SK-N-SH (cell line): Measurements from ENCODE around the gene TTC9C. TPM values are rescaled to one million over a fixed set of nuclear protein-coding genes. Genes with fewer than 3 reads are reported as not detected.

ENCODE experiments used
- CTCF ChIA-PET: fragments of 300-600, 350-600 bp; formaldehyde crosslinking; extraction: SDS; loops from one replicate; lab custom pipeline; 2021; lab: Yijun Ruan, JAX
- POLR2A ChIA-PET: fragments of 350-600 bp; sonication (Branson Sonifier 250); formaldehyde crosslinking; extraction: SDS; loops from one replicate; lab custom pipeline; 2020; ENCODE audit warnings: antibody characterized with exemption, inconsistent platforms; lab: Yijun Ruan, JAX
- DNase-seq: peaks from one replicate; pipeline ENCODE4 v3.0.0; 2012
- H2AFZ ChIP-seq: fragments of 200-600 bp; sonication (generic); 2 replicates; pipeline ENCODE4 v1.8.1; 2016; ENCODE audit warnings: antibody characterized with exemption, mild to moderate bottlenecking, low read depth
- H3F3A ChIP-seq: fragments of 200-600 bp; sonication (generic); replicated peaks from 2 replicates; pipeline ENCODE3; 2016; ENCODE audit warnings: antibody characterized with exemption, mild to moderate bottlenecking; ENCODE audit not compliant: insufficient read depth
- H3K27ac ChIP-seq, 2 experiments: fragments of 200-500 bp in 1 of 2; fragments of 200-600 bp in 1 of 2; sonication (Bioruptor generic) in 1 of 2; sonication (generic), shearing (Covaris generic) in 1 of 2; 2 replicates each; pipeline versions ENCODE4 v1.5.1 to v1.6.1; 2014 to 2016; ENCODE audit warnings: low read depth in 2 of 2, inconsistent platforms in 1 of 2, low read length in 1 of 2, mild to moderate bottlenecking in 1 of 2, mixed read lengths in 1 of 2
- H3K27me3 ChIP-seq: fragments of 200-600 bp; sonication (generic), shearing (Covaris generic); 2 replicates; pipeline ENCODE4 v1.6.1; 2016; ENCODE audit warnings: mixed run types; ENCODE audit not compliant: insufficient read depth
- H3K36me3 ChIP-seq, 2 experiments: fragments of 200-500 bp in 1 of 2; fragments of 200-600 bp in 1 of 2; sonication (Bioruptor generic) in 1 of 2; sonication (generic) in 1 of 2; replicated peaks in 1 of 2; 2 replicates each; pipeline versions ENCODE3 to v1.5.1; 2014 to 2016; ENCODE audit warnings: low read length in 1 of 2, mild to moderate bottlenecking in 1 of 2; ENCODE audit not compliant: insufficient read depth in 2 of 2, control insufficient read depth in 1 of 2
- H3K4me1 ChIP-seq, 2 experiments: fragments of 200-500 bp in 1 of 2; fragments of 200-600 bp in 1 of 2; sonication (Bioruptor generic) in 1 of 2; sonication (generic), shearing (Covaris generic) in 1 of 2; 2 replicates each; pipeline versions ENCODE4 v1.5.1 to v1.6.1; 2014 to 2016; ENCODE audit warnings: low read depth in 1 of 2, low read length in 1 of 2, mixed run types in 1 of 2; ENCODE audit not compliant: insufficient read depth in 2 of 2, control insufficient read depth in 1 of 2
- H3K4me2 ChIP-seq: fragments of 200-600 bp; sonication (generic), shearing (Covaris generic); 2 replicates; pipeline ENCODE4 v1.6.1; 2017; ENCODE audit warnings: mixed run types
- H3K4me3 ChIP-seq, 2 experiments: fragments of 200-500 bp in 1 of 2; fragments of 200-600 bp in 1 of 2; sonication (Bioruptor generic) in 1 of 2; sonication (generic), shearing (Covaris generic) in 1 of 2; 2 replicates each; pipeline versions ENCODE4 v1.5.1 to v1.8.1; 2014 to 2016; ENCODE audit warnings: low read depth in 2 of 2, inconsistent platforms in 1 of 2, low read length in 1 of 2, mild to moderate bottlenecking in 1 of 2, mixed read lengths in 1 of 2, moderate library complexity in 1 of 2
- H3K79me2 ChIP-seq: fragments of 200-600 bp; sonication (generic); 2 replicates; pipeline ENCODE4 v1.8.1; 2017; ENCODE audit warnings: mild to moderate bottlenecking; ENCODE audit not compliant: insufficient read depth
- H3K9ac ChIP-seq: fragments of 200-600 bp; sonication (generic); 2 replicates; pipeline ENCODE4 v1.6.1; 2017; ENCODE audit warnings: mixed run types
- H3K9me2 ChIP-seq: fragments of 200-600 bp; sonication (generic); 2 replicates; pipeline ENCODE4 v1.6.1; 2017; ENCODE audit warnings: mixed run types
- H3K9me3 ChIP-seq: fragments of 200-600 bp; sonication (generic); 2 replicates; pipeline ENCODE4 v1.6.1; 2017; ENCODE audit warnings: mixed run types, mild to moderate bottlenecking, moderate library complexity
- H4K20me1 ChIP-seq: fragments of 200-600 bp; sonication (generic); 2 replicates; pipeline ENCODE4 v1.6.1; 2017; ENCODE audit warnings: mild to moderate bottlenecking, mixed run types; ENCODE audit not compliant: insufficient read depth
- ELF1 ChIP-seq: IDR thresholded peaks from 2 replicates; pipeline ENCODE4 v1.4.0; 2012
- GABPA ChIP-seq: IDR thresholded peaks from 2 replicates; pipeline ENCODE4 v1.4.0; 2012; ENCODE audit warnings: low read depth, mild to moderate bottlenecking
- MEF2A ChIP-seq: IDR thresholded peaks from 2 replicates; pipeline ENCODE4 v1.4.0; 2012; ENCODE audit warnings: low read depth, borderline replicate concordance
- MXI1 ChIP-seq: IDR thresholded peaks from 2 replicates; pipeline ENCODE4 v1.6.1; 2012; ENCODE audit warnings: mild to moderate bottlenecking, low read depth, low read length, improper control_type of control experiment
- NFIC ChIP-seq: IDR thresholded peaks from 2 replicates; pipeline ENCODE4 v1.4.0; 2012; ENCODE audit warnings: borderline replicate concordance
- NRF1 ChIP-seq: IDR thresholded peaks from 2 replicates; pipeline ENCODE4 v1.6.1; 2012; ENCODE audit warnings: low read depth, mild to moderate bottlenecking, low read length
- RFX5 ChIP-seq: IDR thresholded peaks from 2 replicates; pipeline ENCODE4 v1.6.1; 2012; ENCODE audit warnings: mild to moderate bottlenecking, improper control_type of control experiment, low read length
- SIN3A ChIP-seq: IDR thresholded peaks from 2 replicates; pipeline ENCODE4 v1.6.1; 2012; ENCODE audit warnings: low read depth, mild to moderate bottlenecking, low read length, moderate library complexity, borderline replicate concordance
- SMC3 ChIP-seq: IDR thresholded peaks from 2 replicates; pipeline ENCODE4 v1.6.1; 2012; ENCODE audit warnings: low read depth, low read length, improper control_type of control experiment
- TEAD4 ChIP-seq: IDR thresholded peaks from 2 replicates; pipeline ENCODE4 v1.4.0; 2012; ENCODE audit warnings: mild to moderate bottlenecking, borderline replicate concordance; ENCODE audit not compliant: insufficient read depth
- WGBS: methylation state at CpG from one replicate; pipeline ENCODE4 v1.1.6; 2017; ENCODE audit warnings: low lambda C conversion rate; 5-methylcytosine and 5-hydroxymethylcytosine counted together
- polyA plus RNA-seq, 3 experiments: library from polyadenylated mRNA; depleted of rRNA; stranded (reverse); fragments of >200 nt; gene quantifications; 2 replicates each; pipeline ENCODE4 v1.2.3, GENCODE V29; 2012
- TF ChIP-seq, protein P1 (sequence below): IDR thresholded peaks from 2 replicates; pipeline ENCODE4 v1.4.0; 2012; ENCODE audit warnings: low read depth, borderline replicate concordance
- TF ChIP-seq, protein P2 (sequence below): IDR thresholded peaks from 2 replicates; pipeline ENCODE4; 2012
- TF ChIP-seq, protein P3 (sequence below): IDR thresholded peaks from 2 replicates; pipeline ENCODE4 v1.4.0; 2012; ENCODE audit warnings: low read depth
- TF ChIP-seq, protein P4 (sequence below): IDR thresholded peaks from 2 replicates; pipeline ENCODE4 v1.6.1; 2012; ENCODE audit warnings: mild to moderate bottlenecking, low read depth, low read length, moderate library complexity
- TF ChIP-seq, protein P5 (sequence below): fragments of 200-600 bp; sonication (generic); IDR thresholded peaks from 2 replicates; pipeline ENCODE4 v1.6.1; 2017; ENCODE audit warnings: antibody characterized with exemption, mild to moderate bottlenecking, moderate library complexity

The TTC9C gene
- polyA plus RNA-seq, 1 of the 3 experiments (the other 2 are of a cell fraction): 31.3 TPM

DNA sequence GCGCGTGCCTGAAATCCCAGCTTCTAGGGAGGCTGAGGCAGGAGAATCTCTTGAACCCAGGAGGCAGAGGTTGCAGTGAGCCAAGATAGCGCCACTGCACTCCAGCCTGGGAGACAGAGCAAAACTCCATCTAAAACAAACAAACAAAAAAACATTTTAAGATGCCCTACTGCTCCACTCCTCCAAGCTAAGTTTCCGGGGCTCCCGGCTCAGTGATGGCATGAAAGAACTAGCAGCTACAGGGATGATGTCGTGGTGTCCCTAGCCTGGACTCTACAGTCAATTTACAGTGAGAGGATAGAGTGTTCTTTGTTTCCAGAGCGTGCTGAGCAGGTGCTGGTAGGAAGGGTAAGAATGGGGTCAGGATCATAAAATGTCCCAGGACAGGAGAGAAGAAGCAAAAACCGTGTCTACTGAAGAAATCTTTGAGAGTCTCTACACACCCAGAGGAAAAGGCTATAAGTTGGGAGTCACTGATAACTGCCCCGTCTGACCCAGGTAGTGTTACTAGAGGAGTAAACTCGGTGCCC lies 26.9 kb downstream of the TTC9C start:
- POLR2A ChIA-PET: interaction anchor here (1.1 to 2.3 kb wide), 3 partner anchors 16 to 83 kb away, joined by 3 to 33 read pairs (median 10); partner anchors contain the start of genes HNRNPUL2, LBHD1, TAF6L and TTC9C
- Histone ChIP-seq H3K27ac (no peak overlapping the region), H3F3A (peaks cover 21% of the 10 kb centered on the region), H3K4me2 (peak overlapping the region; percentile 87; the same call in 1 of the 2 replicates), H4K20me1 (no peaks in the 10 kb centered on the region), H3K4me1 (peaks cover 6 to 11% of the 10 kb centered on the region in 2 experiments; a peak in 3 of 4 replicates), H3K9ac (no peak overlapping the region), H3K4me3 (no peak overlapping the region), H3K79me2 (peaks cover 28% of the 10 kb centered on the region; the same call in 1 of the 2 replicates), H3K36me3 (peaks cover 0 to 3% of the 10 kb centered on the region in 2 experiments), H3K9me2 (no peaks in the 10 kb centered on the region)
- TF ChIP-seq GABPA: no peak
- TF ChIP-seq TEAD4: no peak
- no peak for TF ChIP-seq SIN3A
- TF ChIP-seq SMC3: no peak
- TF ChIP-seq, protein P1, sequence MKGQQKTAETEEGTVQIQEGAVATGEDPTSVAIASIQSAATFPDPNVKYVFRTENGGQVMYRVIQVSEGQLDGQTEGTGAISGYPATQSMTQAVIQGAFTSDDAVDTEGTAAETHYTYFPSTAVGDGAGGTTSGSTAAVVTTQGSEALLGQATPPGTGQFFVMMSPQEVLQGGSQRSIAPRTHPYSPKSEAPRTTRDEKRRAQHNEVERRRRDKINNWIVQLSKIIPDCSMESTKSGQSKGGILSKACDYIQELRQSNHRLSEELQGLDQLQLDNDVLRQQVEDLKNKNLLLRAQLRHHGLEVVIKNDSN: no peak
- TF ChIP-seq, protein P2, sequence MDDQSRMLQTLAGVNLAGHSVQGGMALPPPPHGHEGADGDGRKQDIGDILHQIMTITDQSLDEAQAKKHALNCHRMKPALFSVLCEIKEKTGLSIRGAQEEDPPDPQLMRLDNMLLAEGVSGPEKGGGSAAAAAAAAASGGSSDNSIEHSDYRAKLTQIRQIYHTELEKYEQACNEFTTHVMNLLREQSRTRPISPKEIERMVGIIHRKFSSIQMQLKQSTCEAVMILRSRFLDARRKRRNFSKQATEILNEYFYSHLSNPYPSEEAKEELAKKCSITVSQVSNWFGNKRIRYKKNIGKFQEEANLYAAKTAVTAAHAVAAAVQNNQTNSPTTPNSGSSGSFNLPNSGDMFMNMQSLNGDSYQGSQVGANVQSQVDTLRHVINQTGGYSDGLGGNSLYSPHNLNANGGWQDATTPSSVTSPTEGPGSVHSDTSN: no peak
- TF ChIP-seq, all 33 proteins: peak for 0
- DNase-seq: no peak
- Histone ChIP-seq H3K9me3 (no peaks in the 10 kb centered on the region), H3K27me3 (no peaks in the 10 kb centered on the region), H2AFZ (no peak overlapping the region)
- 73% methylated on average over 8 of the region's 10 CpGs for WGBS
- CTCF ChIA-PET: interaction anchor here (0.7 to 2.0 kb wide), 3 partner anchors 11 to 45 kb away, joined by 3 to 5 read pairs (median 4); no protein-coding TSS in a partner anchor

DNA sequence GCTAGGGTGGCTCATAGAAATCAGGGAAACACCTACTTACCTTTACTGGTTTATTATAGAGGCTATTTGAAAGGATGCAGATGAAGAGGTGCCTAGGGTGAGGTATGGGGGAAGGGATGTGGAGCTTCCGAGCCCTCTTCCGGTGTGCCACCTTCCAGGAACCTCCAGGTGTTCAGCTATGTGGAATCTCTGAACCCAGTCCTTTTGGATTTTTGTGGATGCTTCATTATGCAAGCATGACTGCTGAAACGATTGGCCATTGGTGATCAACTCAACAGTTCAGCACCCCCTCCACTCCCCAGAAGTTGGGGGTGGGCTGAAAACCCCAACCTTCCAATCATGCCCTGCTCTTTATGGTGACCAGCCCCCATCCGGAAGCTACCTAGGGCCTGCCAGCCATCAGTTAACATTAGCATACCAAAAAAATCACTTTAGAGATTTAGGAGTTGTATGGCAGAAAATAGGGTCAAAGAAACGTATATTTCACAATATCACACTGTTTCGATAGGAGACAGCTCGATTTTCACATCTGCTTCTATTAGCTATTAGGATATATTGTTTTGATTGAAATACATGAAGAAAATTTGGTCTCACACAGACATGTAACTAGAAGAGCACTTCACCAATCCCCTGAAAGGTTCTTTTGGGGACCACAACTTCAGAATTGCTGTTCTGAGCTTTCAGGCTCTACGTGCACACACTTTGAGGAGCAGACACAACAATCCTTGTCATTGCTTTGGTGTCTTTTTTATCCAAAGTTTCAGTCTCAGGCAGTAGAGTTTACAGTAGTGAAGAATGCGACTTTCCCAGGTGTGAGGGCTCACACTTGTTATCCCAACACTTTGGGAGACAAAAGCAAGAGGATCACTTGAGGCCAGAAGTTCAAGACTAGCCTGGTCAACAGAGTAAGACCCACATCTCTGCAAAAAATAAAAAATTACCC lies 29.8 kb downstream of the TTC9C start:
- no peak overlapping the region for H3K27ac ChIP-seq
- H3K9me3 ChIP-seq: no peaks in the 10 kb centered on the region
- H3K9me2 ChIP-seq: no peaks in the 10 kb centered on the region
- H3K36me3 ChIP-seq: peaks cover 0 to 3% of the 10 kb centered on the region in 2 experiments
- no peak for DNase-seq
- H3K4me2 ChIP-seq: no peak overlapping the region
- H4K20me1 ChIP-seq: no peaks in the 10 kb centered on the region
- CTCF ChIA-PET: interaction anchor here (1.2 to 2.6 kb wide), 3 partner anchors 11 to 46 kb away, joined by 3 to 10 read pairs (median 3); partner anchors contain the start of gene TMEM179B
- no peak overlapping the region for H3K9ac ChIP-seq
- no peak overlapping the region for H2AFZ ChIP-seq
- POLR2A ChIA-PET: no interaction called here
- no peaks in the 10 kb centered on the region for H3K27me3 ChIP-seq
- WGBS: 91% methylated on average over 8 of the region's 9 CpGs
- H3K79me2 ChIP-seq: peaks cover 18% of the 10 kb centered on the region
- H3K4me1 ChIP-seq: peaks cover 14 to 16% of the 10 kb centered on the region in 2 experiments
- peaks cover 21% of the 10 kb centered on the region for H3F3A ChIP-seq
- no peak overlapping the region for H3K4me3 ChIP-seq
- TF ChIP-seq GABPA (no peak), RFX5 (no peak), MXI1 (no peak), ELF1 (no peak), SMC3 (no peak), NFIC (no peak), NRF1 (no peak), MEF2A (no peak)
- TF ChIP-seq, protein P3, sequence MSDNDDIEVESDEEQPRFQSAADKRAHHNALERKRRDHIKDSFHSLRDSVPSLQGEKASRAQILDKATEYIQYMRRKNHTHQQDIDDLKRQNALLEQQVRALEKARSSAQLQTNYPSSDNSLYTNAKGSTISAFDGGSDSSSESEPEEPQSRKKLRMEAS: no peak
- TF ChIP-seq, protein P4, sequence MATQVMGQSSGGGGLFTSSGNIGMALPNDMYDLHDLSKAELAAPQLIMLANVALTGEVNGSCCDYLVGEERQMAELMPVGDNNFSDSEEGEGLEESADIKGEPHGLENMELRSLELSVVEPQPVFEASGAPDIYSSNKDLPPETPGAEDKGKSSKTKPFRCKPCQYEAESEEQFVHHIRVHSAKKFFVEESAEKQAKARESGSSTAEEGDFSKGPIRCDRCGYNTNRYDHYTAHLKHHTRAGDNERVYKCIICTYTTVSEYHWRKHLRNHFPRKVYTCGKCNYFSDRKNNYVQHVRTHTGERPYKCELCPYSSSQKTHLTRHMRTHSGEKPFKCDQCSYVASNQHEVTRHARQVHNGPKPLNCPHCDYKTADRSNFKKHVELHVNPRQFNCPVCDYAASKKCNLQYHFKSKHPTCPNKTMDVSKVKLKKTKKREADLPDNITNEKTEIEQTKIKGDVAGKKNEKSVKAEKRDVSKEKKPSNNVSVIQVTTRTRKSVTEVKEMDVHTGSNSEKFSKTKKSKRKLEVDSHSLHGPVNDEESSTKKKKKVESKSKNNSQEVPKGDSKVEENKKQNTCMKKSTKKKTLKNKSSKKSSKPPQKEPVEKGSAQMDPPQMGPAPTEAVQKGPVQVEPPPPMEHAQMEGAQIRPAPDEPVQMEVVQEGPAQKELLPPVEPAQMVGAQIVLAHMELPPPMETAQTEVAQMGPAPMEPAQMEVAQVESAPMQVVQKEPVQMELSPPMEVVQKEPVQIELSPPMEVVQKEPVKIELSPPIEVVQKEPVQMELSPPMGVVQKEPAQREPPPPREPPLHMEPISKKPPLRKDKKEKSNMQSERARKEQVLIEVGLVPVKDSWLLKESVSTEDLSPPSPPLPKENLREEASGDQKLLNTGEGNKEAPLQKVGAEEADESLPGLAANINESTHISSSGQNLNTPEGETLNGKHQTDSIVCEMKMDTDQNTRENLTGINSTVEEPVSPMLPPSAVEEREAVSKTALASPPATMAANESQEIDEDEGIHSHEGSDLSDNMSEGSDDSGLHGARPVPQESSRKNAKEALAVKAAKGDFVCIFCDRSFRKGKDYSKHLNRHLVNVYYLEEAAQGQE: no peak
- TF ChIP-seq, protein P5, sequence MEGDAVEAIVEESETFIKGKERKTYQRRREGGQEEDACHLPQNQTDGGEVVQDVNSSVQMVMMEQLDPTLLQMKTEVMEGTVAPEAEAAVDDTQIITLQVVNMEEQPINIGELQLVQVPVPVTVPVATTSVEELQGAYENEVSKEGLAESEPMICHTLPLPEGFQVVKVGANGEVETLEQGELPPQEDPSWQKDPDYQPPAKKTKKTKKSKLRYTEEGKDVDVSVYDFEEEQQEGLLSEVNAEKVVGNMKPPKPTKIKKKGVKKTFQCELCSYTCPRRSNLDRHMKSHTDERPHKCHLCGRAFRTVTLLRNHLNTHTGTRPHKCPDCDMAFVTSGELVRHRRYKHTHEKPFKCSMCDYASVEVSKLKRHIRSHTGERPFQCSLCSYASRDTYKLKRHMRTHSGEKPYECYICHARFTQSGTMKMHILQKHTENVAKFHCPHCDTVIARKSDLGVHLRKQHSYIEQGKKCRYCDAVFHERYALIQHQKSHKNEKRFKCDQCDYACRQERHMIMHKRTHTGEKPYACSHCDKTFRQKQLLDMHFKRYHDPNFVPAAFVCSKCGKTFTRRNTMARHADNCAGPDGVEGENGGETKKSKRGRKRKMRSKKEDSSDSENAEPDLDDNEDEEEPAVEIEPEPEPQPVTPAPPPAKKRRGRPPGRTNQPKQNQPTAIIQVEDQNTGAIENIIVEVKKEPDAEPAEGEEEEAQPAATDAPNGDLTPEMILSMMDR: no peak
